Body of pancreas (tissue), 4 donors: ENCODE results near the gene STAG2. TPM values are rescaled to one million over a fixed set of nuclear protein-coding genes. Genes with fewer than 3 reads are reported as not detected.
"Not testable (repeated sequence)": the region's sequence is repeated elsewhere in the genome, so short reads cannot be mapped to it uniquely, and the experiment has no call there.

Source experiments
- ATAC-seq: fragments of 150-250 bp; one replicate; pipeline ENCODE4 v1.9.1; 2016
- DNase-seq, 4 donors: peaks; one replicate each; pipeline ENCODE4 v3.0.0-alpha.2; 2019
- H3K27ac ChIP-seq, 4 donors: fragments of 200-600 bp; sonication (generic); 1 replicate in 3 of 4; 2 replicates in 1 of 4; pipeline versions ENCODE4 v1.5.1 to v1.6.1; 2016 to 2019; ENCODE audit warnings: mild to moderate bottlenecking in 1 of 4, mixed read lengths in 1 of 4, moderate library complexity in 1 of 4
- H3K27me3 ChIP-seq, 2 donors: fragments of 200-600 bp; sonication (generic); one replicate each; pipeline ENCODE4 v1.6.0; 2016; ENCODE audit warnings: mild to moderate bottlenecking in 1 of 2
- H3K36me3 ChIP-seq, 2 donors: fragments of 200-600 bp; sonication (generic); replicated peaks in 1 of 2; 2 replicates each; pipeline ENCODE4 v1.5.1; 2016; ENCODE audit warnings: low read depth in 2 of 2; ENCODE audit not compliant: insufficient read depth in 1 of 2
- H3K4me1 ChIP-seq: fragments of 200-600 bp; sonication (generic); one replicate; pipeline ENCODE4 v1.6.0; 2016
- H3K4me3 ChIP-seq, 2 donors: fragments of 200-600 bp; sonication (generic); 1 replicate in 1 of 2; 2 replicates in 1 of 2; pipeline ENCODE4 v1.5.1; 2016 to 2019
- H3K9me3 ChIP-seq, 3 donors: fragments of 200-600 bp; sonication (generic); 1 replicate in 2 of 3; 2 replicates in 1 of 3; pipeline ENCODE4 v1.5.1; 2016
- CTCF ChIP-seq, 7 experiments: fragments of 450-650 bp in 4 of 7; fragments of 200-600 bp in 3 of 7; sonication (generic) in 3 of 7; IDR thresholded peaks; one replicate each; pipeline ENCODE4 v1.5.1; 2016 to 2019; ENCODE audit warnings: antibody characterized with exemption in 7 of 7
- POLR2A ChIP-seq, 3 donors: fragments of 450-650 bp; IDR thresholded peaks; one replicate each; pipeline ENCODE4 v1.6.1; 2016; ENCODE audit warnings: antibody characterized with exemption in 3 of 3, mild to moderate bottlenecking in 2 of 3
- whole genome bisulfite sequencing, 2 donors: methylation state at CpG; one replicate each; pipeline ENCODE4 v1.1.5; 2017; 5-methylcytosine and 5-hydroxymethylcytosine counted together
- intact Hi-C: fragments of 100-400 bp; cut with DNase I; formaldehyde crosslinking; loops from one replicate; pipeline ENCODE4 v1.15.1; 2023
- total RNA-seq, 2 donors: library from RNA; depleted of rRNA; stranded (reverse); fragments of >200 nt; gene quantifications; one replicate each; pipeline ENCODE4 v1.1.0, GENCODE V29; 2016

The STAG2 gene
- total RNA-seq, 2 donors from 2014 or later: 26.4 to 39.2 TPM

GRCh38 chrX:123924186-123924585 lies 37.3 kb upstream of the STAG2 start:
- no peak overlapping the region for H3K4me3 ChIP-seq
- no peaks in the 10 kb centered on the region for H3K27me3 ChIP-seq
- H3K36me3 ChIP-seq: no peaks in the 10 kb centered on the region
- no peaks in the 10 kb centered on the region for H3K4me1 ChIP-seq
- ATAC-seq (no peak), DNase-seq (no peak)
- TF ChIP-seq POLR2A (IDR thresholded peaks at IDR 0.05) (no peak), CTCF (IDR thresholded peaks at IDR 0.05) (no peak)
- H3K9me3 ChIP-seq: no peaks in the 10 kb centered on the region
- no peak overlapping the region for H3K27ac ChIP-seq
- WGBS, 2 donors: 33 to 43% methylated on average over 1 of the region's 1 CpG
- intact Hi-C loops: no loop called here

- DNase-seq (no peak), ATAC-seq (no peak)
- no peaks in the 10 kb centered on the region for H3K36me3 ChIP-seq
- no peak overlapping the region for H3K4me3 ChIP-seq
- intact Hi-C loops: no loop called here
- no peak for TF ChIP-seq POLR2A (IDR thresholded peaks at IDR 0.05)
- TF ChIP-seq CTCF (IDR thresholded peaks at IDR 0.05): no peak
- H3K9me3 ChIP-seq: no peaks in the 10 kb centered on the region
- H3K27me3 ChIP-seq: no peaks in the 10 kb centered on the region
- H3K27ac ChIP-seq: no peak overlapping the region
- H3K4me1 ChIP-seq: no peaks in the 10 kb centered on the region
- 60 to 66% methylated on average over 1 to 2 of the region's 2 CpGs for WGBS, 2 donors
Measured at GRCh38 chrX:123927845-123928244, 33.7 kb upstream of the STAG2 start.

GRCh38 chrX:123932055-123932454 lies 29.5 kb upstream of the STAG2 start:
- H3K27me3 ChIP-seq, H3K4me3 ChIP-seq, H3K36me3 ChIP-seq, H3K27ac ChIP-seq, DNase-seq, H3K9me3 ChIP-seq, ATAC-seq, intact Hi-C loops, H3K4me1 ChIP-seq: not testable (repeated sequence)
- WGBS, 2 donors: 59% methylated on average over 2 of the region's 2 CpGs; no CpG with 5 or more reads in 1 of the 2 donors

GRCh38 chrX:123943074-123943473 lies 18.4 kb upstream of the STAG2 start:
- 0 to 77% methylated on average over 1 of the region's 1 CpG for WGBS, 2 donors

GRCh38 chrX:123943488-123943887 lies 18.0 kb upstream of the STAG2 start:
- intact Hi-C loops: no loop called here
- no peaks in the 10 kb centered on the region for H3K36me3 ChIP-seq
- TF ChIP-seq CTCF (IDR thresholded peaks at IDR 0.05) (no peak), POLR2A (IDR thresholded peaks at IDR 0.05) (no peak)
- no peaks in the 10 kb centered on the region for H3K27me3 ChIP-seq
- ATAC-seq (no peak), DNase-seq (no peak)
- 84 to 87% methylated on average over 2 of the region's 2 CpGs for WGBS, 2 donors
- H3K4me3 ChIP-seq: no peak overlapping the region
- no peaks in the 10 kb centered on the region for H3K9me3 ChIP-seq
- H3K27ac ChIP-seq: no peak overlapping the region
- no peaks in the 10 kb centered on the region for H3K4me1 ChIP-seq

More at GRCh38 chrX:123943074-123943473, 18.4 kb upstream of the STAG2 start:
- no peak overlapping the region for H3K4me3 ChIP-seq
- DNase-seq: no peak
- H3K36me3 ChIP-seq: no peaks in the 10 kb centered on the region
- no peak overlapping the region for H3K27ac ChIP-seq
- no peaks in the 10 kb centered on the region for H3K4me1 ChIP-seq
- intact Hi-C loops: no loop called here
- no peaks in the 10 kb centered on the region for H3K27me3 ChIP-seq
- TF ChIP-seq CTCF (IDR thresholded peaks at IDR 0.05) (no peak), POLR2A (IDR thresholded peaks at IDR 0.05) (no peak)
- H3K9me3 ChIP-seq: no peaks in the 10 kb centered on the region
- ATAC-seq: no peak
